DOHH2 (cell line): ENCODE data around the gene ANKS1B.

Source experiments
- H3F3A ChIP-seq: fragments of 200-600 bp; sonication (generic), shearing (Covaris generic); 2 replicates; pipeline ENCODE4 v1.6.0; 2016; ENCODE audit warnings: antibody characterized with exemption, mild to moderate bottlenecking; ENCODE audit not compliant: control insufficient read depth, insufficient read depth
- H3K27ac ChIP-seq: fragments of 200-600 bp; sonication (generic); 2 replicates; pipeline ENCODE4 v1.5.1; 2014; ENCODE audit warnings: low read depth, mild to moderate bottlenecking, low read length, moderate library complexity
- H3K27me3 ChIP-seq: fragments of 200-600 bp; sonication (generic); 2 replicates; pipeline ENCODE4 v1.6.1; 2014; ENCODE audit warnings: mild to moderate bottlenecking, low read length, mixed read lengths; ENCODE audit not compliant: control insufficient read depth
- H3K36me3 ChIP-seq: fragments of 200-600 bp; sonication (generic); 2 replicates; pipeline ENCODE4 v1.6.1; 2014; ENCODE audit warnings: mild to moderate bottlenecking, low read length, moderate library complexity, mixed read lengths; ENCODE audit not compliant: control insufficient read depth
- H3K4me1 ChIP-seq: fragments of 200-600 bp; sonication (generic); 2 replicates; pipeline ENCODE4 v1.6.1; 2014; ENCODE audit warnings: mild to moderate bottlenecking, low read length, mixed read lengths; ENCODE audit not compliant: control insufficient read depth
- H3K4me2 ChIP-seq: fragments of 200-600 bp; sonication (generic); 2 replicates; pipeline ENCODE4 v1.6.0; 2014; ENCODE audit warnings: mild to moderate bottlenecking, low read length, moderate library complexity
- H3K4me3 ChIP-seq: fragments of 200-600 bp; sonication (generic); 2 replicates; pipeline ENCODE4 v1.5.1; 2014; ENCODE audit warnings: mild to moderate bottlenecking, low read length, mixed read lengths
- H3K79me2 ChIP-seq: fragments of 200-600 bp; sonication (generic); 2 replicates; pipeline ENCODE4 v1.6.1; 2014; ENCODE audit warnings: mild to moderate bottlenecking, low read length, mixed read lengths; ENCODE audit not compliant: control insufficient read depth
- H3K9me2 ChIP-seq: fragments of 200-600 bp; sonication (generic); replicated peaks from 2 replicates; pipeline ENCODE4 v1.6.1; 2014; ENCODE audit warnings: mild to moderate bottlenecking, low read length, mixed read lengths; ENCODE audit not compliant: control insufficient read depth
- H3K9me3 ChIP-seq: fragments of 200-600 bp; sonication (generic); 2 replicates; pipeline ENCODE4 v1.6.1; 2014; ENCODE audit warnings: antibody characterized with exemption, low read length, mixed read lengths; ENCODE audit not compliant: control insufficient read depth, insufficient read depth
- H4K20me1 ChIP-seq: fragments of 200-600 bp; sonication (generic); 2 replicates; pipeline ENCODE4 v1.6.0; 2014; ENCODE audit warnings: low read depth, mild to moderate bottlenecking, antibody characterized with exemption, low read length, moderate library complexity; ENCODE audit not compliant: control insufficient read depth, insufficient read depth
- CTCF ChIP-seq: fragments of 200-600 bp; sonication (generic); IDR thresholded peaks from one replicate; pipeline ENCODE4 v1.5.1; 2014; ENCODE audit warnings: antibody characterized with exemption, mild to moderate bottlenecking, low read depth, low read length; ENCODE audit not compliant: poor library complexity, severe bottlenecking
- EZH2phosphoT487 ChIP-seq: fragments of 200-600 bp; sonication (generic); IDR thresholded peaks from 2 replicates; pipeline ENCODE4 v1.6.1; 2017; ENCODE audit warnings: borderline replicate concordance, mild to moderate bottlenecking, antibody characterized with exemption, low read length, moderate library complexity, mixed read lengths

Gene ANKS1B

GRCh38 chr12:98814254-98814653, 1170.5 kb downstream of the ANKS1B start:
- Histone ChIP-seq H3K9me2 (no peaks in the 10 kb centered on the region), H4K20me1 (no peaks in the 10 kb centered on the region), H3K4me3 (no peak overlapping the region), H3K79me2 (no peaks in the 10 kb centered on the region), H3K4me2 (no peak overlapping the region), H3K36me3 (no peaks in the 10 kb centered on the region), H3K27ac (no peak overlapping the region), H3F3A (no peaks in the 10 kb centered on the region), H3K27me3 (peaks cover 3% of the 10 kb centered on the region; the same call in 1 of the 2 replicates), H3K9me3 (no peaks in the 10 kb centered on the region), H3K4me1 (no peaks in the 10 kb centered on the region)
- no peak for TF ChIP-seq EZH2phosphoT487

- no peaks in the 10 kb centered on the region for H3K36me3 ChIP-seq
- no peaks in the 10 kb centered on the region for H3K4me1 ChIP-seq
- no peak overlapping the region for H3K4me2 ChIP-seq
- H3K4me3 ChIP-seq: no peak overlapping the region
- TF ChIP-seq CTCF: no peak
- no peak for TF ChIP-seq EZH2phosphoT487
- H3K79me2 ChIP-seq: no peaks in the 10 kb centered on the region
- no peaks in the 10 kb centered on the region for H3K9me2 ChIP-seq
- H3K27me3 ChIP-seq: peaks cover 9% of the 10 kb centered on the region; the same call in 1 of the 2 replicates
- no peaks in the 10 kb centered on the region for H3K9me3 ChIP-seq
- no peaks in the 10 kb centered on the region for H4K20me1 ChIP-seq
- H3K27ac ChIP-seq: no peak overlapping the region
- H3F3A ChIP-seq: no peaks in the 10 kb centered on the region
Observed at GRCh38 chr12:98812225-98812624, 1172.5 kb downstream of the ANKS1B start.

GRCh38 chr12:98808243-98808875, 1176.4 kb downstream of the ANKS1B start:
- H3K9me2 ChIP-seq: no peaks in the 10 kb centered on the region
- H3K36me3 ChIP-seq: no peaks in the 10 kb centered on the region
- no peak overlapping the region for H3K4me3 ChIP-seq
- H3K9me3 ChIP-seq: no peaks in the 10 kb centered on the region
- no peaks in the 10 kb centered on the region for H3K4me1 ChIP-seq
- no peak overlapping the region for H3K4me2 ChIP-seq
- no peaks in the 10 kb centered on the region for H3F3A ChIP-seq
- peaks cover 9% of the 10 kb centered on the region; the same call in 1 of the 2 replicates for H3K27me3 ChIP-seq
- no peaks in the 10 kb centered on the region for H4K20me1 ChIP-seq
- no peak overlapping the region for H3K27ac ChIP-seq
- H3K79me2 ChIP-seq: no peaks in the 10 kb centered on the region
- TF ChIP-seq EZH2phosphoT487 (no peak), CTCF (no peak)

- Histone ChIP-seq H3K79me2 (no peaks in the 10 kb centered on the region), H3K4me2 (no peak overlapping the region), H3K4me1 (no peaks in the 10 kb centered on the region), H3K9me3 (no peaks in the 10 kb centered on the region), H3K36me3 (no peaks in the 10 kb centered on the region), H3K9me2 (no peaks in the 10 kb centered on the region), H3K27ac (no peak overlapping the region), H3K4me3 (no peak overlapping the region), H4K20me1 (no peaks in the 10 kb centered on the region), H3F3A (no peaks in the 10 kb centered on the region), H3K27me3 (peaks cover 9% of the 10 kb centered on the region; the same call in 1 of the 2 replicates)
- TF ChIP-seq CTCF: no peak
- TF ChIP-seq EZH2phosphoT487: no peak
Observed at GRCh38 chr12:98807187-98807586, 1177.5 kb downstream of the ANKS1B start.
